C4-2B (cell line): Measurements from ENCODE around the gene SNX25.

Experiments
- CTCF ChIP-seq: fragments of 450-650 bp; conservative IDR thresholded peaks from 2 replicates; pipeline ENCODE4 v1.5.1; 2017; ENCODE audit warnings: mild to moderate bottlenecking
- ZFX ChIP-seq: fragments of 450-650 bp; IDR thresholded peaks from 2 replicates; pipeline ENCODE4 v1.6.1; 2017

GRCh38 chr4:185227713-185228278 lies 18.4 kb downstream of the SNX25 start:
- TF ChIP-seq CTCF (no peak), ZFX (no peak)
